NB4 (cell line): ENCODE data around the gene CNTNAP2.

Experiments
- POLR2A ChIP-seq: IDR thresholded peaks from 2 replicates; pipeline ENCODE4 v1.6.1; 2011; ENCODE audit warnings: mild to moderate bottlenecking; ENCODE audit not compliant: insufficient read length; ENCODE audit errors: extremely low read depth
- TF ChIP-seq, protein P1 (sequence below): IDR thresholded peaks from one replicate; pipeline ENCODE4 v1.5.1; 2012; ENCODE audit warnings: low read depth, low read length
- TF ChIP-seq, protein P2 (sequence below): IDR thresholded peaks from 2 replicates; pipeline ENCODE4 v1.6.1; 2011; ENCODE audit warnings: low read depth, low read length

DNA sequence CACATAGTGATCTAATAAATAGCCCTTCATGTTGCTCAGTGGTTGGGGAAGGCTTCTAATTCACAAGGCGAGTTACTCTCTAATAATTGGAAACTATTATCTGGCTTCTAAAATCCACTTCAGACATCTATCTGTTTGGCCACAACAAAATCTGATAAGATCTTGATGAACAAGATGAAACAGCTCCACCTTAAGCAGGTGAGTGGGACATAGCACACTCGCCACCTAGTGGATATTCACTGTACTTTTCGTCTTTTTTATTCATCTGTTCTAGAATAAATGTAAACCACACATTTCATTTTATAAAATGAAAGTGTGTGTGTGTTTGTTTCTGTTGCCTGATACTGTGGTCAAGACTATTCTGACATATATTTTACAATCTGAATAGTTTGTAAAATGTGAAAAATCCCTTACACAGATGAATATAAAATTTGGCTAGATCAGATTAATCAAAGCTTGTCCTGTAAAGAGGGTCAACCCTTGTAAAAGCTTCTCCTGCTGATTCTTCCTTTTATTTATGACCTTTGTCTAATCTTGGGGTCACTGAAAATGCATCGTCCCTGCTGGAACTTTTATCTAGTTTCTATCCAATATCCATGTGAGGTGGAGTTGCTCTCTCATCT, 26.5 kb upstream of the CNTNAP2 start:
- TF ChIP-seq, protein P1, sequence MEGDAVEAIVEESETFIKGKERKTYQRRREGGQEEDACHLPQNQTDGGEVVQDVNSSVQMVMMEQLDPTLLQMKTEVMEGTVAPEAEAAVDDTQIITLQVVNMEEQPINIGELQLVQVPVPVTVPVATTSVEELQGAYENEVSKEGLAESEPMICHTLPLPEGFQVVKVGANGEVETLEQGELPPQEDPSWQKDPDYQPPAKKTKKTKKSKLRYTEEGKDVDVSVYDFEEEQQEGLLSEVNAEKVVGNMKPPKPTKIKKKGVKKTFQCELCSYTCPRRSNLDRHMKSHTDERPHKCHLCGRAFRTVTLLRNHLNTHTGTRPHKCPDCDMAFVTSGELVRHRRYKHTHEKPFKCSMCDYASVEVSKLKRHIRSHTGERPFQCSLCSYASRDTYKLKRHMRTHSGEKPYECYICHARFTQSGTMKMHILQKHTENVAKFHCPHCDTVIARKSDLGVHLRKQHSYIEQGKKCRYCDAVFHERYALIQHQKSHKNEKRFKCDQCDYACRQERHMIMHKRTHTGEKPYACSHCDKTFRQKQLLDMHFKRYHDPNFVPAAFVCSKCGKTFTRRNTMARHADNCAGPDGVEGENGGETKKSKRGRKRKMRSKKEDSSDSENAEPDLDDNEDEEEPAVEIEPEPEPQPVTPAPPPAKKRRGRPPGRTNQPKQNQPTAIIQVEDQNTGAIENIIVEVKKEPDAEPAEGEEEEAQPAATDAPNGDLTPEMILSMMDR = peak; percentile 52
- TF ChIP-seq, protein P2, sequence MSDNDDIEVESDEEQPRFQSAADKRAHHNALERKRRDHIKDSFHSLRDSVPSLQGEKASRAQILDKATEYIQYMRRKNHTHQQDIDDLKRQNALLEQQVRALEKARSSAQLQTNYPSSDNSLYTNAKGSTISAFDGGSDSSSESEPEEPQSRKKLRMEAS = no peak
- TF ChIP-seq POLR2A = no peak
